ENCODE data around the gene GPSM1.
A peak's percentile ranks its signal among the peaks of the same experiment; 100 is the strongest.

GPSM1 gene

GRCh38 chr9:136335296-136336155, 8.2 kb downstream of the GPSM1 start:
- DNase-seq = no peak

DNA sequence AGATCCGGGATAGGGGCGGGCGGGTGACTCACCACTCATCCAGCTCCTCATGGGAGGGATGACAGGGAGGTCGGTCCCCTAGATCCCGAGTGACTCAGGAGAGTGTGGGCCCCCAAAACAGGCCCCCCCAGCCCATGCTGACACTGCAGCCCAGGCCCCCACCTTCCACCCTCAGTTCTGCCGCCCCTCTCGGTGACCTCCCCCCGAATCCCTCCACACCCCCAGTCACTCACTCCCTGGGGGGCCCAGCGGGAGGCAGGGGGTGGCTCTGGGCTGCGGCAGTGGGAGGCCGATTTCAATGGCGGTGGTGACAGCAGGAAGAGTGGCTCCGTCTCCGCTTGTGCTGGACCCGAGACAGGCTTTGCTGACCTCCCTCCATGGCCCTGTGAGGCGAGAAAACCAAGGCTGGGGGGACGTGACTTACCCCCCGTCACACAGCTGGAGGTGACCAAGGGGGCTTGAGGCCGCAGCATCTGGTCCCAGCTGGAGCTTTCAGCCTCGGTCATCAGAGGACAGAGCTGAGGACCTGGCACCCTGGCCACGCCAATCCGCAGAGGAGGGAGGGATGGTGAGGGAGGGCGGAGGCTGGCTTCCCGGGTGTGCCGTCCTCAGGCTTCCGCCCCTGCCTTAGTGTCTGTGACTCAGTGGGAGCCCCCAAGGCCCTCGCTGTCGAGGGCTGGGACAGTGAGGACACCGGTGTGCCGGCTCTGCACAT, 9.0 kb downstream of the GPSM1 start:
- no peak for DNase-seq

GRCh38 chr9:136336881-136337280, 9.5 kb downstream of the GPSM1 start:
- no peak for DNase-seq

DNA sequence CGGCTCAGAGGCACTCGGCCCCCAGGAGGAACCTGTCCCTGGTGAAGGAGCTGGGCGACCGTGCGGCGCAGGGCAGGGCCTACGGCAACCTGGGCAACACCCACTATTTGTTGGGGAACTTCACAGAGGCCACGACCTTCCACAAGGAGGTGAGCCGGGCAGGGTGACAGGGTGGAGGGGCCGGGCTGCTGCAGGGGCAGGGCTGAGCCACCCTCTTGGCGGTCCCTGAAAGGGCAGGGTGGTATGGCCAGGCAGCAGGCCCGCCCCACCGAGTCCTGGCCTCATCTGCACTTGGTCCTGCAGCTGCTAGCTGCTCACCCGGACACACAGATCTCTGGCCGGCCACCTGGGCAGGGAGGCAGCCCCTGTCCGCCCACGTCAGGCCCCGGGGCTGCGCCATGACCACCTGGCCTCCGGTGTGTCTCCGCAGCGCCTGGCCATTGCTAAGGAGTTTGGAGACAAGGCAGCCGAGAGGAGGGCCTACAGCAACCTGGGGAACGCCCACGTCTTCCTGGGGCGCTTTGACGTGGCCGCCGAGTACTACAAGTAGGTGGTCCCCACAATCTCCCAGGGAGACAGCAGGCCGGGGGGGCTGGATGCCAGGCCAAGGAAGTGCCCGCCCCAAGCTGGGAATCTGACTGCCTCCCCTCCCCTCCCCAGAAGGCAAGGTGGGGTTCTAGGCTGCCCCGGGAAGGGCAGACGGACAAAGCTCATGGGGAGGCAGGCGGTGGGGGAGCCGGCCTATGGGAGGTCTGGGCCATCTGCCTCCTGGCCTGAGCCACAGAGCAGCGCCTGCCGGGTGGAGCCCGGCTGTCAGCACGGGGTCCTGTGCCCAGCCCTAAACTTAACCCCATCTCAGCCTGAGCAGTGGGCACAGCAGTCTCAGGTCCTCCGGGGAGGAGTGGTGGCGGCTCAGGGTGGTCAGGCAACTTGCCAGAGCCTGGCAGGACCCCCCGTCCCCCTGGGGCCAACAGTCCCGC, 10.4 kb downstream of the GPSM1 start:
- no peak for DNase-seq

DNA sequence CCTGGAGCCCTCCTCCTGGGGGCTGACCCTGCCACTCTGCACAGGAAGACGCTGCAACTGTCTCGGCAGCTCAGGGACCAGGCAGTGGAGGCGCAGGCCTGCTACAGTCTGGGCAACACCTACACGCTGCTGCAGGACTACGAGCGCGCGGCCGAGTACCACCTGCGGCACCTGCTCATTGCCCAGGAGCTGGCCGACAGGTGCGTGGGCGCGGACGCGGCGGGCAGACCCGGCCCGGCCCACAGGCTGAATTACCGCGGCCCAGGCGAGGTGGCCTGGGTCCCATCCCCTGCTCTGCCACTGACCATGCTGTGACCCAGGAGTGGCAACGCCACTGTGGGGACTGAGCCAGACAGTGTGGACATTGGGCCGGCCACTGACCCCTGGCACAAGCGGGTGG, 11.2 kb downstream of the GPSM1 start:
- no peak for DNase-seq

- DNase-seq = peak; percentile 32
Measured at GRCh38 chr9:136339173-136339957, 12.0 kb downstream of the GPSM1 start.

- DNase-seq = no peak
Measured at GRCh38 chr9:136339958-136340310, 12.6 kb downstream of the GPSM1 start.

GRCh38 chr9:136340356-136341041, 13.2 kb downstream of the GPSM1 start:
- DNase-seq = no peak

- no peak for DNase-seq
Measured at GRCh38 chr9:136341042-136341655, 13.8 kb downstream of the GPSM1 start.

- no peak for DNase-seq
Measured at GRCh38 chr9:136341769-136342168, 14.4 kb downstream of the GPSM1 start.

DNA sequence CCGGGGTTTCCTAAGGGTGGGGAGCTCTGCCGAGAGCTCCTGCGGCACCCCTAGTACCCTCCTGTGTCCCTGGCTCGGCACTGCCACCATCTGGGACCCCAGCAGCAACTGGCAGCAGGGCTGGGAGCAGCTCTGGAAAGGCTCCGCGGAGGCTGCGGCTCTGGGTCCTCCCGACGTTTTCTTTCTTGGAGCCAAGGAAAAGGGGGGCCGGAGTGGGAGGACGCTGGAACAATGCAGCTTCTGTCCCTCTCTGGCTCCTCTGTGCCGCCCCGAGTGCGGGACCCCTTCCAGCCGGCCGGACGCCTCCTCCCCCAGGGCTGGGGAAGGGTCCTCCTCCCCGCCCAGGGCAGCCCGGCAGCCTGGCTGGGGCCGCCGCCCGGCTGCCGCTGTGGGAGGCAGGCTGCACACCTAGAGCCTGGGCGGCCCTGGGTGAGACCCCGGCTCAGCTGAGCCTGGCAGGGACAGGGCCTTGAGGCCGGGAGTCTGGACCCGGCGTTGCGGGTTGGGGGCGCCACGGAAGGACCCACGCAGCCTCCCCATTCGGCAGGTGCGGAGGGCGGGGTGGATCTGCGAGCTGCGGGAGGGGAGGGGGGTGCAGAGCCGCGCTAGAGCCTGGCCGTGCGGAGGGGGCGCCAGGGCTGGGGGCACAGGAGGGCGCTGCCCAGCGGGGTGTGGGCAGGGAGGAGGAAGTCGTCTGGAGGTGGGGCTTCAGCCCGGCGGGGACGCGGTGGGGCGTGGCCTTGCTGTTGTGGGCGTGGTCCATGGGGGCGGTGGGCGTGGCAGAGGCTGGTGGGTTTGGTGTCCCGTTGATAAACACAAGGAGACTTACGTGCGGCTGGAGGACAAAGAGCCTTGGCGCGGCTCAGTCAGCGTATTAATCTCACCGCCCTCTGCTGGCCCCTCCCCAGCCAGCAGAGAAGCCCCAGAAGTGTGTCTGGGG, 15.1 kb downstream of the GPSM1 start:
- peak; percentile 33 for DNase-seq

DNA sequence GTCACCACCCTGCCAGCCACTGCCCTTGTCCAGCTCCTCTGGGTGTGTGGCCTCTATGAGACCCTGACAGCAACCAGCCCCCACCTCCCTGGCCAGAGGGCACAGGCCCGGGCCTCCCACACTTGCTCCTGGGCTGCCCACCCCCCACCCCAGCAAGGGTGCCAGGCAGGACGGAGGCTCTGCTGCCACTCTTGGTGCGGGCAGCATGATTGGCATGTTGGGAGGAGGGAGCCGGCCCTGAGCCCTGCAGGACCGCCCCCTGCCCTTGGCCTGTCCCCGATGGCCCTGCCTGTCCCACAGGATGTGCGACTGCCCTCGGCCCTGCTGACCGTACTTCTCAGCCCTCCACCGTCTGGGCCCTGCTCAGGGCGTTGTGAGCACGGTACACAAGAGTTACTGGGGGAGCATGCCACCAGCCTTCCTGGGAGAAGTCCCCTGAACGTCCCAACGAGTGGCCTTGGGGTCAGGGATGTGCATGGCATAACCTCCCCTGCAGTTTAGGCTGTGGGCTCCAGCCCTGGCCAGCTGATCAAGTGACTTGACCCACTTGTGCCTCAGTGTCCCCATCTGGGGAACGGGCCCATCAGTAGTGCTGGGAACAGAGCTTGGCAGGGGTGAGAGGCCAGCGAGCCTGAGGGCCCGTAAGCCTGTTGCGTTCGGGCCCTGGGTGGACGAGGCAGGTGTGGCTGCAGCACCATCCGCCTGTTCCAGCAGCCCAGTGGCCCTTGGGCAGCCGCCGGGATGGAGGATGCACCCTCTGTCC, 16.0 kb downstream of the GPSM1 start:
- DNase-seq = no peak

DNA sequence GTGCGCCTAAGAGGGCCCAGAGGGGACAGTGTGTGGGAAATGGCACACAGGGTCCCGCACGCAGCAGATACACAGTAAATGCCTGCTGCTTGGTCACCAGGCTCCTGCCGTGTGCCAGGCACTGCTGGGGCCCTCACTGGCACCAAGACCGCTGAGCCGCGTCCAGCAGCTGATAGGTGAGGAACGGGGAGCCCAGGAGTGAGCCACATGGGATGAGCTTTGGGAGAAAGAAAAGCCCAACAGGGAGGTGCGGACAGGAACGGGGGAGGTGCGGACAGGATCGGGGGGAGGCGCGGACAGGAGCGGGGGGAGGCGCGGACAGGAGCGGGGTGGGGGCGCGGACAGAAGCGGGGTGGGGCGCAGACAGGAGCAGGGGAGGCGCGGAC, 16.5 kb downstream of the GPSM1 start:
- DNase-seq = no peak

DNA sequence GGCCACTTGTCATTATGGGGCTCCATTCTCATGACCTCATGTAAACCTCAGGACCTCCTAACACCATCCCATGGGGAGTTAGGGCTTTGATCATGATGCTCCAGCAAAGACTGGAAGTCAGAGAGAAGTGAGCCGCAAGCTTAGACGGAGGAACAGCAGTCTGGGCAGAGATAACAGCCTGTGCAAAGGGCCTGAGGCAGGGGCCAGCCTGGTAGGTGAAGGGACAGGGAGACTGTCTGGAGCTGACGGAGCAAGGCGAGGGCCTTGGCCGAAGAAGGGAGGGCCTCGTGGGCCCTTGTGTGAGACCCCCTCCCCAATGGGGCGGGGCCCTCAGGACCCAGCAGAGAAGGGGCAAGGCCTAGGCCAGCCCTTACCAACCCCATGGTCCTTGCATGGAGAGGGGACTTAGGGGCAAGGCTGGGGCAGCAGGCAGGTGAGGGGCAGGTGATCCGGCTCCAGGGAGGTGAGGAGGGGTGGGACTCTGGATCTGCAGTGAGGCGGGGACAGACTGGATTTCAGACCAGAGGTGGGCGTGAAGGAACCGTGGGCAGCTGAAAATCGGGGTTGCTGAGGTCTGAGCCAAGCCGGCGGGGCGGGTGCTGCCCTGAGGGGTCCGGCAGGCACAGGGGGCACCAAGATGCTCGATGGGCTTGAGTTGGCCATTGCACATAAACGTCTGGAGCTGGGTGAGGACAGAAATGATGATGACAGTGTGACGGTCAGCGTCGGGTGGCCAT, 17.4 kb downstream of the GPSM1 start:
- no peak for DNase-seq

- no peak for DNase-seq
Measured at GRCh38 chr9:136345281-136346156, 18.2 kb downstream of the GPSM1 start.

DNA sequence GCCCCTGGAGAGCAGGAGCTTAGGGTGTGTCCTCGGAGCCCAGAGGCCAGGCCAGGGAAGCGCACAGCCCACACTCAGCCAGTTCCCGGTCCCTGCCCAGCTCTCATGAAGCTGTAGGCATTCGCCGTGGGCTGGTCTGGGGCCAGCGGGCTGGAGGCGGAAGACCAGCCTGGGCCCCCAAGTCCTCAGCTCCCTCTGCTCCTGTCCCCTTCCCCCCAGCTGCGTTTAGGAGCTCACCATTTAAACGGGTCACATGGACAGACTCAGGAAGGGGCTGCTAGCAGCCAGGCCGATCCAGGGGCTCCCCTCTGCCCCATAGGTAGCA, 18.8 kb downstream of the GPSM1 start:
- no peak for DNase-seq

GRCh38 chr9:136346927-136347465, 19.7 kb downstream of the GPSM1 start:
- DNase-seq = no peak

All from CD4-positive, alpha-beta T cell treated with Interleukin-4 for 4 hours (primary cell).